CD4-positive, alpha-beta T cell treated with Interleukin-21 for 1 hour (primary cell): ENCODE results near the gene TMA16.
"Not testable (repeated sequence)": the region's sequence is repeated elsewhere in the genome, so short reads cannot be mapped to it uniquely, and the experiment has no call there.

Experiments
- DNase-seq: peaks from one replicate; pipeline ENCODE4 v3.0.0-alpha.2; 2020

Gene TMA16

GRCh38 chr4:163523791-163524365 lies 29.4 kb downstream of the TMA16 start:
- no peak for DNase-seq

DNA sequence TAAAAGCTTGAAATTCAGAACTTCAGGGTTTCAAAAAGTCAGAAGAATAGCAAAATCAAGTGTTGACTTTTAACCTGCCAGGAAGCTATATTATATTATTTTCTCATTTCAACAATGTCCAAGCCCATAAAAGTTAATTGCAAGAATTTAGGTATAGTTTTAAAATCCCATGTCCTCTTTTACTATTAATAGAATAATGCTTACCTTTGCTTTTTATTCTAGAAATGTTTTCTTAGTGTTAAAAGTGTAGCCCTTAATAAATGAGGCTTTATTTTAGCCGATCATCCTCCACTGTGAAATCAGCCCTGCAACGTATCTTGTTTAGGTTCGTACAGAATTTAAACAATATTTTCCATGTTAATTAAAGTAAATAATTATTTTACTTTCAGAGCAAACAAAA lies 31.5 kb downstream of the TMA16 start:
- no peak for DNase-seq

DNA sequence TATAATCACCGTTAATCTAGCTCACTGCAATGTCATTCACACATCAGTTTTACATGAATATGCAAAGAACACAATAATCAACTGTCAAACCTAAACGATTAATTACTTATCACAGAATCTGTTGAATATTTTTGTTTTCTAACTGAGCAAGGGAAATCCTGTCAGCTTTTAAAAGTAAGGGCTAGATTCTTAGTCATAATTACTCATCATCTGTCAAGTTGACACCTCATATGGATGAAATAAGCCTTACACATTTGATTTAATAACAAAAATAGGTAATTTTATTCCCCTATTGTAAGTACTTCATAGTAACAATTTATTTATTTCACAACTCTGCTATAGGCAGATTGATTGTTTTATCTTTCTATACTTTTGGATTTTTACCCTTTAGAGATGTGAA lies 32.7 kb downstream of the TMA16 start:
- DNase-seq = no peak

GRCh38 chr4:163528653-163529052 lies 34.2 kb downstream of the TMA16 start:
- no peak for DNase-seq

DNA sequence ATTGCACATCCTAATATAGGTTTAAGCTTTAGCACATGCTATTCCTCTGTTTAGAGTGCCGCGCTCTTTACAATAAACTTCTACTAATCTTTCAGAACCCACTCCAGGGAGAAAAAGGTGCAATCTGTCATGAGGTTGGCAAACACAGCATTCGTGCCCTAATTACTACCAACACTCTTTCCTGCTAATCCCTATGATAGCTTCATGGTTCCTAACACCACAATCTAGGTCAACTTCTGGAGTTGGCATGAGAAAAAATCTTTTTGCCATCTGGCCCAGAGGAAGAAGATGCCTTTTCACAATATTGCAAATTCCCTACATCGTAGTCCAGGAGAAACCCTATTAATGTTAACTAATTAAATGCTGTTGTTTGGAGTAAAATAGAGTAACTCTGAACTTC lies 39.6 kb downstream of the TMA16 start:
- no peak for DNase-seq

GRCh38 chr4:163535657-163536056 lies 41.2 kb downstream of the TMA16 start:
- no peak for DNase-seq

- DNase-seq = no peak
These were observed 41.6 kb downstream of the TMA16 start for GRCh38 chr4:163536091-163536490.

DNA sequence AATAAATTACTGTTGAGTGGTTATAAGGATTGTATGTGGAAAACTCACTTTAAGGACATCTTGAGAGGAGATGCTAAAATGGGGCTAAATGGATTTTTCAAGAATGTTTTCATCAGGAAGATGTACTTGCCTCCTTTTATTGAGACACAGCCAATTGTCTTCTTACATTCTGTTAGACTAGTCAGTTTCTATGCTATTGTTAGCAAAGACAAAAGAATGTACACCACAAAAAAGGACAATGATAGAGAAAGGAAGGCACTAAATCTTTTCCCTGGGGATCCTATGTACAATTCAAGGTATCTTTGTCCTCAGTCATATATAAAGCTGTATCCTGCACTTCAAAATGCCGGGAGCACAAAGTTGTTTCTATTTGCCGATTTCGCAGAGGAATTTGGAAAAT lies 42.6 kb downstream of the TMA16 start:
- no peak for DNase-seq

DNA sequence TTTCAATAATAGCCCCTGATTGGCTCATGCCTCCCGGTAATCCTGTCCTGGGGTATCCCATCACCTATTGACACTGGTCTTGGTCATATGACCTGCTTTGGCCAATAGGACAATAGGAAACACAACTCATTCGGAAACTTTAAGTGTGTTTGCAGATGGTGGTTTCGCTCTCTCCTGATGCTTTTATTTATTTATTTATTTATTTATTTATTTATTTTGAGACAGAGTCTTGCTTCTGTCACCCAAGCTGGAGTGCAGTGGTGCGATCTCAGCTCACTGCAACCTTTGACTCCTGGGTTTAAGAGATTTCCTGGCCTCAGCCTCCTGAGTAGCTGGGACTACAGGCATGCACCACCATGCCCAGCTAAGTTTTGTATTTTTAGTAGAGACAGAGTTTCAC lies 44.3 kb downstream of the TMA16 start:
- DNase-seq = not testable (repeated sequence)

DNA sequence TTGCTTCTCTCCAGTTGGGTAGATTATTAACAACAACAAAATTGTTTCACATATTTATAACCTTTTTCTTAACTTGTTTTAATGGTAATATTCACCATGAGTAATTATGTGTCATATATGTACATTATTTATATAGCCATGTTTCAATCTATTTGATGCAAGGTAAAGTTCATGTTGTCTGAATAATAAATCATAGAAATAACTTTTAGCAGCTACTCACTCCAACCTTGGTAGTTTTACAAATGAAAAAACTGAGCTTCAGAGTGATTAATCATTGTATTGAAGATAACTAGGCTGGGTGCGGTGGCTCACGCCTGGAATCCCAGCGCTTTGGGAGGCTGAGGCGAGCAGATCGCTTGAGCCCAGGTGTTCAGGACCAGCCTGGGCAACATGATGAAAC lies 46.0 kb downstream of the TMA16 start:
- no peak for DNase-seq

DNA sequence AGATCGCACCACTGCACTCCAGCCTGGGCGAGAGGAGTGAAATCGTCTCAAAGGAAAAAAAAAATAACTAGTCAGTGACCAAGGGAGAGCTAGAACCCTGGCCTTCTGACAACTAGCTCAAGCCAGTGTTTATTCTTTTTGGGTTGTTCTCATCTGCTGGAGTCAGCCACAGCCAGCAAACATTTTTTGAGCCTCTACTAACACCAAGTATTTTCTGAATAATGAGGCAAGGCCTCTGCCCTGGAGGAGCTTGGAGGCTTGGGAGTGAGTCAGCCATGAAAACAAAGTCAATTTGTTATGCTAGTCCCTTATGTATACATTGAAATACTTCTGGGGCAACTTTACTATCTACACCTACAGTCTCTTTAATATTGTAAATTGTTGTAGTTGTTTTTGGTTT lies 46.5 kb downstream of the TMA16 start:
- no peak for DNase-seq

GRCh38 chr4:163542275-163542674 lies 47.8 kb downstream of the TMA16 start:
- no peak for DNase-seq

DNA sequence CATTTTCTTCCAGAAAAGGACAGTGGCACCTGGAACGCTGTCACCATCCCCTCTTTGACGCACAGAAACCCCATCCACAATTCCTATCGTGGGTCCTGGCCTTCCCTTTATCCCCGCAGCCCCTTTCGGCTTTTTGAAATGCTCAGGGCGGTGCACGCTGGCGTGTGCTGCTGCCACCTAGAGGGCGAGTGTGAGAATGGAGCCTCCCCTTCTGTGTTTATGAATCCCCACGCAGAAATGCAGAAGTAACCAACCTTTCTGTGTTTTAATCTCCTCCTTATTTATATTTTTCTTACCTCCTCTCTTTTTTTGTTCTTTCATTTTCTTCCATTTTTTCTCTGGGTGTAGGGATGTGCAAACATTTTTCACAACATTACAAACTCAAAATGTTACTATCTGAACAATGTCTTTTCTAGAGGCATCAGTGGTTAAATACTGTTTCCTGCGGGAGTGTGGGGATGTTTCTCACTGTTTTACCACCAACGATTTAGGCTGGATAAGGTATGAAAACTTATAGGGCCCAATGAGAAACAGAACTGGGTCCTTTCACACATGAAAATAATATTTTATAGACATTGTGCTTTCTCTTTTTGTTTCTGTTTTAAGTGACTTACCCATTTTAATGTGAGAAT lies 50.0 kb downstream of the TMA16 start:
- peak; percentile 59 for DNase-seq

- DNase-seq = peak; percentile 56
These were observed 54.2 kb downstream of the TMA16 start for GRCh38 chr4:163548481-163549243.

GRCh38 chr4:163550869-163551267 lies 56.4 kb downstream of the TMA16 start:
- no peak for DNase-seq

- no peak for DNase-seq
These were observed 58.7 kb downstream of the TMA16 start for GRCh38 chr4:163553146-163553545.

- peak; percentile 38 for DNase-seq
These were observed 60.5 kb downstream of the TMA16 start for GRCh38 chr4:163554870-163555465.

DNA sequence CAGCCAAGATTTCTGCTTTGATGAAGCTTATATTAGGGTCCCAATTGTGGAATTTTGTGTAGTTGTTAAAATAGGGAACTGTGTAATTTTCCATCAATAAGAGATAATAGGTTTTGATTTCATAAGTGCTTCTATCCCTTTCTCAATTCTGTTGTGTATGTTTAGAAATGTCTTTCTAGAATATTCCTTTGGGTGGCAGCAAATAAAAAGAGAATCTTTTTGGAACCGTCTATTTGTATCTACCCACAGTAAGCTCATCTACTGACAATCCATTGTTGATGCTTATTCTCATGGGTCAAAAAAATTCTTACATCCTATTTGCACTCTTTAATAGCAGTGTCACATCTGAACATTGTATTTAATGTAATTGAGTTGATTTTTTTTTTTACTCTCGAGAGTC lies 61.7 kb downstream of the TMA16 start:
- DNase-seq = peak; percentile 35

GRCh38 chr4:163556650-163557391 lies 62.3 kb downstream of the TMA16 start:
- no peak for DNase-seq

GRCh38 chr4:163558539-163559044 lies 64.1 kb downstream of the TMA16 start:
- peak; percentile 28 for DNase-seq

DNA sequence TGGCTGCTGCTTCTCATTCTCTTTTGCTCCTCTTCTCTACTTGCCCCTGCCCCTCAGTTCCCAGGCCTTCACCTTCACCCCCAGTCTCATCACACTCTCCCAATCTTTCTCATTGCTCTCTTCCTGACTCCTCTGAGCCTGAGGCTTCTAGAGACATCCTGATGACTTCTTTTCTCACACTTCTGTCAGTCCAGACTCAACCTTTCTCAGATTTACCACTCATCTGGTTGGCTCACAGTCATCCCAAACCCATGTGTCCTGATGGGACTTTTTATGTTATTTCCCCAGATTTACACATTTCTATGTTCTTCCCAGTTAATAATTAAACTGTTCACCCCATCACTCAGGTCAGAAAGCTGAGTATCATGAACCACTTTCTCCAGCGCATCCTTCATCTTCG lies 68.0 kb downstream of the TMA16 start:
- no peak for DNase-seq

- DNase-seq = no peak
These were observed 69.1 kb downstream of the TMA16 start for GRCh38 chr4:163563592-163563991.

- no peak for DNase-seq
These were observed 69.8 kb downstream of the TMA16 start for GRCh38 chr4:163564221-163564720.
